WI38 (cell line): ENCODE data around the gene WWOX.

Experiments used
- H3K4me3 ChIP-seq: 2 replicates; pipeline ENCODE4 v1.5.1; 2011; ENCODE audit warnings: low read depth, mild to moderate bottlenecking, control low read depth, low read length
- TF ChIP-seq, protein P1 (sequence below): IDR thresholded peaks from 2 replicates; pipeline ENCODE4 v1.5.1; 2012; ENCODE audit warnings: low read depth, mild to moderate bottlenecking, control low read depth, low read length

WWOX gene

DNA sequence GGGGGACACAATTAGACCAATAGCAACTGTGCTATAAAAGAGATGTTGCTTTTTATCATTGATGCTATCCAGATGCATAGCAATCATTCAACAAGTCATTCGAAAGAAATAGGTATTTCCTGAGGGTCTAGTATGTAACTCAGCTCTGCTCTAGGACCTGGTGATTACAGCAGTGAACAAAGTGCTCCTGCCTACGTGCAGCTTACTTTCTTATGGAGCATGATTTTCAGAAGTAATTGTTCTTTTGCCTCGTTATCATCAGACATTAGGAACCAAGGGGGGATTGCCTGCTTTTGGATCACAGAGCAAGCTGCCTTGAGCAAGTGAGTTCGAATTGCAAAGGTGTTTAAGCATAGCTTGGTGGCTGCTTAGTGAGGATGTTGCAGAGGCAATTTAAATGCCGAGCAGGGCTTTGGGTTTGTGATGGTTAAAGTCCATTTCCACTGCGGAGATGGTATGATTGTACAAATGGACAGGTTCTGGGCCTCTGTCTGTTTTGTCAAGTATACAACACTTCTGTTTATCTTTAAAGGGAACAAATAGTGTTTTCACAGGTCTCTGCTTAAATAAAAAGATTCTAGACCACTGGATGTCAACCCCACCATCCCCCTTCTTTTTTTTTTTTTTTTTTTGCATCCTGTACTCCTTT is 41.5 kb downstream of the WWOX start:
- no peak overlapping the region for H3K4me3 ChIP-seq
- TF ChIP-seq, protein P1, sequence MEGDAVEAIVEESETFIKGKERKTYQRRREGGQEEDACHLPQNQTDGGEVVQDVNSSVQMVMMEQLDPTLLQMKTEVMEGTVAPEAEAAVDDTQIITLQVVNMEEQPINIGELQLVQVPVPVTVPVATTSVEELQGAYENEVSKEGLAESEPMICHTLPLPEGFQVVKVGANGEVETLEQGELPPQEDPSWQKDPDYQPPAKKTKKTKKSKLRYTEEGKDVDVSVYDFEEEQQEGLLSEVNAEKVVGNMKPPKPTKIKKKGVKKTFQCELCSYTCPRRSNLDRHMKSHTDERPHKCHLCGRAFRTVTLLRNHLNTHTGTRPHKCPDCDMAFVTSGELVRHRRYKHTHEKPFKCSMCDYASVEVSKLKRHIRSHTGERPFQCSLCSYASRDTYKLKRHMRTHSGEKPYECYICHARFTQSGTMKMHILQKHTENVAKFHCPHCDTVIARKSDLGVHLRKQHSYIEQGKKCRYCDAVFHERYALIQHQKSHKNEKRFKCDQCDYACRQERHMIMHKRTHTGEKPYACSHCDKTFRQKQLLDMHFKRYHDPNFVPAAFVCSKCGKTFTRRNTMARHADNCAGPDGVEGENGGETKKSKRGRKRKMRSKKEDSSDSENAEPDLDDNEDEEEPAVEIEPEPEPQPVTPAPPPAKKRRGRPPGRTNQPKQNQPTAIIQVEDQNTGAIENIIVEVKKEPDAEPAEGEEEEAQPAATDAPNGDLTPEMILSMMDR = no peak

DNA sequence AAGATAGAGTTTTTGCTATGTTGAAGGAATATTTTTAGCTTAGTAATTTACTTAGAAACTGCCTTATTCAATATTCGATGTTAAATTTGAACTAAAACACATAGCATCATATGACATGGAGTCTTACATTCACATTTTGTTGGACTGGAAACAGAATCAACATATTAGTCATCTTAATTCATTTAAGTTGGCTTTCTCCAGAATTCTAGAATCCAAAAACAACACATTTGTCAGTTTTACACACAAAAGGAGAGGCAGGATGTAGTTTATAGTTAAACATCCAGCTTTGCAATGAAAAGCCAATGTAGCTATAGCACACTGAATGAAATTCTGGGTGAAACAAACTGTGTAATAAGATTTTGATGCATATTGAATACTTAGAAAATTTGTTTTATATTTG is 43.3 kb downstream of the WWOX start:
- no peak overlapping the region for H3K4me3 ChIP-seq
- TF ChIP-seq, protein P1 = no peak

DNA sequence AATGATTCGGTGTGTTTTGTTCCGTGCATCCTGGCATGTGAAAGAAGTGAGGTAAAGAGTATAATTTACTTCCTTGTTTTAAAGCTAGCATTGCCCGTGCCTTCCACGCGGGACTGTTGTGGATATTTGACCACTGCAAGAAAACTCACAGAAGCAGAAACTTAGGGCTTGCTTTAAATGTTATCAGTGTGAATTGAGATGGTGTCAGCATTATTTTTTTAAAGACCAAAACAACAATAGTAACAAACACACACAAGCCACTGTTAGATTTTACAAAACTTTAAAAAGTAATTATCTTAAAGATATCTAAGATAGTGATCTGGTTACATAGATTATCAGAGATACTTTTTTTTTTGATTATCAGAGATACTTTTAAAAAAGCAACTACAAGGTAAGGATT is 47.4 kb downstream of the WWOX start:
- TF ChIP-seq, protein P1 = no peak
- no peak overlapping the region for H3K4me3 ChIP-seq

DNA sequence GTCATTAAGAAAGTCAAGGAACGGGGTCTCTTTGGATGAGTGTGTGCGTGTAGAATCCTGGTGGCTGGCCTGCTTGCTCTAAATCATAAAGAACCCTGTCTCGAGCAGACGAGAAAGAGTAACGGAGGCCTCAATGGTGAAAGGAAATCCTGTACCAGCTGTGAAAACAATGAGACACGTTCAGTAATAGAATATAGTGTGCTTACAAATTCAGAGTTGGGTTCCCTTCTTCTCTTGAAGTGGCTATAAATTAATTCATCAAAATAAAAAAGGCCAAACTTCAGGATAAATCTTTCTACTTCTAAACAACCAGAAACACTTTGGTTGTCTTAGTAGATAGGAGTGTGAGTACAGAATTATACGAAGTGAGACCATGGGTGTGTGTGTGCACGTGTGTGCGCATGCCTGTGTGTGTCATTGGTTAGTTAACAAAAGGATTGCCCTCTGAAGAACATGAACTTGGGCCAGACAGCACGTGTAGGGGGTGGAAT is 48.5 kb downstream of the WWOX start:
- TF ChIP-seq, protein P1 = no peak
- no peak overlapping the region for H3K4me3 ChIP-seq

DNA sequence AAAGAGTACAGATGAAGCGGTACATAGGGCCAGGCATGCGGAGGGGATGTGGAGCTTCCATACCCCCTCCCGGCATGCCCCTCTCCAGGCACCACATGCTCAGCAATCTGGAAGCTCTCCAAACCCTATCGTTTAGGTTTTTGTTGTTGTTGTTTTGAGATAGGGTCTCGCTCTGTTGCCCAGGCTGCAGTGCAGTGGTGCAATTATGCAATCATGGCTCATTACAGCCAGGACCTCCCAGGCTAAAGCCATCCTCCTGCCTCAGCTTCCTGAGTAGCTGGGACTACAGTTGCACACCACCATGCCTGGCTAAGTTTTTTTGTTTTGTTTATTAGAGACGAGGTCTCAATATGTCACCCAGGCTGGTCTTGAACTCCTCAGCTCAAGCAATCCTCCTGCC is 50.8 kb downstream of the WWOX start:
- no peak overlapping the region for H3K4me3 ChIP-seq
- TF ChIP-seq, protein P1 = no peak

DNA sequence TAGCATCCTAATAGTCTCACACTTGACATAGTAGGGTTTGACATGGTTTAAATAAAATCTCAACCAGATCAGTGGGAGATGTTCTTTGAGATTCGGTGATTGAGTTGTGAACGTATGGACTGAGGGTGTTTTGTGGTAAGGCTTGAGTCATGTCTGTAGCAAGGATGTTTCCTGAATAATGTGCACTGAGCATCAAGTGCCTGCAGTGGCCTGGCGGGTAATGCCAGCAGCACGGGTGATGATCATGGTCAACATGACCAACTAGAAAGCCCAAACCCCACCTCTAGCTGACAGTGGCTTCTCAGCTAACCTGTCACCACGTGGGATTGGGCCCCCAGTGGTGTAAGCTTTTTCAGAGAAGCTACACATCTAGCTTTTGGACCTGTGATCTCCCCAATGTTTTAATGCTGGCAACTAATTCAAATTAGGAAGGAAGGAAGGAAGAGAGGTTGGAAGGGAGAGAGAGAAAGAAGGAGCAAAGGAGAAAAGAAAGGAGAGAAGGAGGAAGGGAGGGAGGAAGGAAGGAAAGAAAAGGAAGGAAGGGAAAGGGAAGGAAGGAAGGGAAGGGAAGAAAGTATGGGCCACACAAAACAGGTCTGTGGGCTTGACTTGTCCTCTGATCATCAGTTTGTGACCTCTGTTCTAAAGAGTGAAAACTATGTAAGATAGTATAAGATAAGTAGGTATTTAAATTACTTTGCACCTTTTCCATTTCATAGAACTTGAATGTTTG is 55.4 kb downstream of the WWOX start:
- TF ChIP-seq, protein P1 = no peak
- no peak overlapping the region for H3K4me3 ChIP-seq

DNA sequence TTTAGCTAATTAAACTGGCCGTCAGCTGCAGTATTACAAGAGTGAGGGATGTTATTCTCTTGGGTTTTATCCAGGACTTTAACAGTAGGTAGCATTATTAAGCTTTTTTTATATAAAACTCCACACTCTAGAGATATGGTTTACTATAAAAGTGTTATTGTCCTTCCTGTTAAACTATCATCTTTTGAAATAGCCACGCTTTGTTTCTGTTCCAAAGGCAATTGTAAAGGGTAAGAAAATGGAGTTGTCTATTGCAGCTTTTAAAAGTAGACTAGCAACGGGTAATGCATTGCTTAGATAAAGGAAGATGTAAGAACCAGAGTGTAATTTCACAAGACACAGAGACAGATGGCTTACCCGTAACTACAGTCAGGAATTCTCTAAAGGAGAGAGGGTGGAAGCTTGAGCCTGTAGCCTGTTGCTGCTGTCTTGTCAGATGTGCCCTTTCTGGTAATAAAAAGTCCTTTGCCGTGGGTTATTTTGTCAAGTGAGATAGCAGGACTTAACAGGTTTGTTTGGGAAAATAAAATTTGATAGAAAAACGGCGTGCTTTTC is 56.4 kb downstream of the WWOX start:
- no peak overlapping the region for H3K4me3 ChIP-seq
- TF ChIP-seq, protein P1 = no peak
